Fibroblast of skin of right biceps (primary cell): ENCODE data around the gene DUSP5.
"Not testable (repeated sequence)": the region's sequence is repeated elsewhere in the genome, so short reads cannot be mapped to it uniquely, and the experiment has no call there.

Experiments used
- DNase-seq: peaks from one replicate; pipeline ENCODE4 v3.0.0-alpha.2; 2013

Gene DUSP5, protein sequence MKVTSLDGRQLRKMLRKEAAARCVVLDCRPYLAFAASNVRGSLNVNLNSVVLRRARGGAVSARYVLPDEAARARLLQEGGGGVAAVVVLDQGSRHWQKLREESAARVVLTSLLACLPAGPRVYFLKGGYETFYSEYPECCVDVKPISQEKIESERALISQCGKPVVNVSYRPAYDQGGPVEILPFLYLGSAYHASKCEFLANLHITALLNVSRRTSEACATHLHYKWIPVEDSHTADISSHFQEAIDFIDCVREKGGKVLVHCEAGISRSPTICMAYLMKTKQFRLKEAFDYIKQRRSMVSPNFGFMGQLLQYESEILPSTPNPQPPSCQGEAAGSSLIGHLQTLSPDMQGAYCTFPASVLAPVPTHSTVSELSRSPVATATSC

DNA sequence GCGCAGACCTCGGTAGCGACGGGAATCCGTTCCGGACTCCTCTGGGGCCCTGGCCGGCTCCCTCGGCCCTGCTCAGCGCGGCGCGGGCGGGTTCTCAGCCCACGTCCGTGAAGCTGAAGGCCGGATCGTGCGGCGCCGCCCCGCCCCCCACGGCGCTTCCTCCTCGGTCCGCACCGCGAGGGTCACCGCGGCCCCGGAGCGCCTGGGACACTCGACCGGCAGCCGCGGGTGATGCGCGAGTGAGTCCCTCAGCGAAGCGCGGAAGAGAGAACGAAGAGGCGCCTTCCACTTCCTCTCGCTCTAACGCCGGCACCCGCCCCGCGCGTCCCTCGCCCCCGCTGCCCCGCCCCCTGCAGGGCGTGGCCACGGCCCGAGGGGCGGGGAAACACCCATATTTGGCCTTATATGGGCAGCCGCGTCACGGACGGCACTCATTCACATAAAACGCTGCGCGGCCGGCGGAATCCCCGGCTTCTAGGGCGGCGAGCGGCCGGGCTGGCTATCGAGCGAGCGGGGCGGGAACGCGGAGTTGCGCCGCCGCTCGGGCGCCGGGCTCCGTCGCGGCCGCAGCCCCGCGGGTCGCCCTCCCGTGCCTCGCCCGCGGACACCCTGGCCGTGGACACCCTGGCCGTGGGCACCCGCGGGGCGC is at the start of gene DUSP5:
TSS of gene DUSP5 (plus strand) at position 470 of the 649 bp plus-strand sequence. CDS start 215 bp downstream, outside the sequence.
- peak; percentile 97 for DNase-seq

DNA sequence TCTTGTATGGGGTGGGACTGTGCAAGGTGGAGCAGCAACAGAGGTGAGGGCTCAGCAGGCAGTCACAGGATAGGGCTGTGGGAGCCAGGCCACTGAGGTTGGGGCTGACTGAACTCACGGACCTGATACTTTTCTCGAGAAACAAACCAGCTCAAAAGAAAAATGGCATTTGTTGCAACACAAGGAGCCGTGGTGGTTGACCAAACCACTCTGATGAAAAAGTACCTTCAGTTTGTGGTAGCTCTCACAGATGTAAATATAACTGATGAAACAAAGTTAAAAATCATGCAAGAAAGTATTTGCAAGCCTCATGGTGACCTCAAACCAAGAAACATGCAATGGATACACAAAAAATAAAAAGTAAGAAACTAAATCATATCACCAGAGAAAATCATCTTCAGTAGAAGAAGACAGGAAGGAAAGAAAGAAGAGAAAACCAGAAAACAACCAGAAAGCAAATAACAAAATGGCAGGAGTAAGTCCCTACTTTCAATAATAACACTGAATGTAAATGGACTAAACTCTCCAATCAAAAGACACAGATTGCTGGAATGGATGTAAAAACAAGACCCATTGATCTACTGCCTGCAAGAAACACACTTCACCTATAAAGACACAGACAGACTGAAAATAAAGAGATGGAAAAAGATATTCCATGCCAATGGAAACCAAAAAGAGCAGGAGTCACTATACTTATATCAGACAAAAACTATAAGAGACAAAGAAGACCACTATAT is 48.9 kb upstream of the DUSP5 start:
- no peak for DNase-seq

DNA sequence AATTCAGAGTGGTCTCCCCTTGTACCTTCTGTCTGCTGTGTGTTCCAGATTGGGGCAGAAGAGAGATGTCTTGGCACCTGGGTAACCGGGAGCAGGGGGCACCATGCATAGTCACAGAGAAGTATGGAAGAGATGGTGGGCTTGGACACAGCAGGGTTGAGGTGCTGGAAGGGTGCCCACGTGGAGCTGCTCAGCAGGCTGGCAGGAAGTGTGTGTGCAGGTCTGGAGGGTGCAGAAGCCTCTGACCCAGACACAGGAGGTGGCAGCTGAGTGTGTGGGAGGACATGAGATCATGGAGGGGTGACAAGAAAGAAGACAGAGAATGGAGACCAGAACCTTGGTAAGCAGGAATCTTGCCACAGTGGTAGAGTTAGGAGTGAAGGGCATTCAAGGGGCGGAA is 42.3 kb upstream of the DUSP5 start:
- DNase-seq: no peak

DNA sequence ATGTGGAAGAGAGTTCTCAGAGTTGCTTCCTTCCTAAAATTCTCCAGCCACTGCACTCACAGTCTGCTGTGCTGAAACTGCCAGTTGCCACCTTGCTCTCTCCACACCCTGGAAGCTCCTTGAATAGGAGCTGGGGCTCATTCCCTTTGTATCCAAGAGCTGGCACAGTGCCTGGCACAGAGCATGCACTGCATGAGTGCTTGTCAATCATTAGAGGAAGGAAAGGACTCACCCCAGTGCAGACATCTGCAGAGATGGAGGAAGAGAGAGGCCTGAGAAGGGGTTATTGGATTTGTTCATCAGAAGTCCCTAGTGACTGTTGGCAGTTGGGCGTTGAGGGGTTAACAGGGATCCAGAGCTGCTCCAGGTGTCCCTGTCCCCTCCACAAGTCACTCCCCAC is 41.7 kb upstream of the DUSP5 start:
- DNase-seq: no peak

DNA sequence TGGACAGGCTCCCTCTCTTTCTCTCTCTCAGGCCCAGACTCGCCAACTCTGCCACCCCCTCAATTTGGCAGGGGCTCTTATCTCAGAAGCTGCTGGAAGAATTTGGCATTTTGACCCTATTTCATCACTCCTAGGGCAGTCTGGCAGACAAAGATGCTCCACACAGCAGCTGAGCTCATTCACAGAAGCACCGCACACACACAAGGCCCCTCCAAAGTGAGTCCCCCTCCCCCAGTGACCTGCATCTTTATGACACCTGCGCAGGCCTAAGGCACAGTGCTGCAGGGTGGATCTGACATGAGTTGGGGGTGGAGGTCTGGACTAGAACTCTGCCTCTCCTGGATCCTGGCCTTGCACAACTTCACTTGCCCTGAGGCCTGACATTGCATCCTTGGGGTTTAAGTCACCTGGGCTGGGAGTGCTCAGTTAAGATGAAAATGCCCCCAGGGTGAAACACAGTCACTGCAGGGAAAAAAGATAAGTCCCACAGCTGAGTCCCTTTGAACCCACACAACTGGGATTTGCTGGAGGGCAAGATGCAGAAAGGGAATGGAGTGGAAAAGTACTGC is 41.1 kb upstream of the DUSP5 start:
- no peak for DNase-seq

DNA sequence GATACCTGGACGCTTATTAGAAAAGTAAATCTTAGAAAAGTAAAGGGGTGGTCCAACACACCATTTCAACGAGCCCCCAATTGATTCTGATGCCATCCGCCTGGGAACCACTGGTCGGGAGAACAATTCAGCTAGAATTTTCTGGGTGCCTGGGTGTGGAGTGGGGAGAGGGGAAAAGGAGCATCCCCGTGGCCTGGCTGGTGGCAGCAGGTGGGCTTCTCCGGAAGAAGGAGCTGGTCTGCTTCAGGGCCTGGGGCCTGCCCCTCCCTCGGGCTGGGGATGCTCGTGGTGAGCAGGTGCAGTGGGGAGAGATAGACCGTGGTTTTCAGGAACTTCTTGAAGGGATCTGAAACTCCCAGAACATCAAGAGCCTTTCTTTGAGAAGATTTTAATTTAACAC is 39.9 kb upstream of the DUSP5 start:
- DNase-seq: no peak

DNA sequence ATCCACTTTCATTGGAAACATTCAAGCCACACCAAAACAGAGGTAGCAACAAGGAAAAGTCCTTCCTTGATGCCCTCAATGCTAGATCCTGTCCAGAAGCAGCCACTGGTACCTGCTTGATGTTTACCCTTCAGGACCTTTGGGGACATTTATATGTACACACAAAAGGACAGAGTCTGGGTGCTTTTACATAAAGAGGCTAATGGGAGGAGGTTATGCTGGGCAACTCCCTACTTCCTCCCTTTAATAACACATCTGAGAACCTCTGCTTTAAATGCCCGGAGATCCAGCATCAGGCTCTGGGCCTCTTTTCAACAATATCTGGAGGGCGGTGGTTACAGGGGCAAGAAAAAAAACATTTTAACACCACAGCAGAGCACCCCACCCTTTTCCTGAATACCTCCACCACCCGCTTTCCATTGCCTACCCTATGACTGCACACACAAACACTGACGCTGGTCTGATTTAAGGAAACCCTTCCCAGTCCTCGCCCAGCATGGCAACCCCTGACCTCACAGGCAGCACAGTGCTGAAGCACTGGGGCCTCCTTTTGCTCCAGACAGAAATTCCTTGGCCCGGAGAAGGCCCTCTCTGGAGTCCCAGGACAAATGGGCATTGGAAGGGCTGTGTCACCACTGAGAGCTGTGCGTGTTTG is 39.3 kb upstream of the DUSP5 start:
- DNase-seq: no peak

DNA sequence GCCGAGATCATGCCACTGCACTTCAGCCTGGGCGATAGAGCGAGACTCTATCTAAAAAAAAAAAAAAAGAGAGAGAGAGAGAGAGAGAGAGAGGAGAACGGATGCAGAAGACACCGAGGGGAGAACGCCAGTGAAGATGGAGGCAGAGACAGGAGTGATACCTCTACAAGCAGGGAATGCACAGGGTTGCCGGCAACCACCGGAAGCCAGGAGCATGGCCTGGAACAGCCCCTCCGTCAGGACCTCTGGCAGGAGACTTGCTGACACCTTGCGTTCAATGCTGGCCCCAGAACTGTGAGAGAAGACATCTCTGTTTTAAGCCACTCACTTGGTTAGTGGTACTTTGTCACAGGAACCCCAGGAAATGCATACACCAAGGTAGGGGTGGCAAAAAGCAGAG is 38.1 kb upstream of the DUSP5 start:
- DNase-seq: no peak

DNA sequence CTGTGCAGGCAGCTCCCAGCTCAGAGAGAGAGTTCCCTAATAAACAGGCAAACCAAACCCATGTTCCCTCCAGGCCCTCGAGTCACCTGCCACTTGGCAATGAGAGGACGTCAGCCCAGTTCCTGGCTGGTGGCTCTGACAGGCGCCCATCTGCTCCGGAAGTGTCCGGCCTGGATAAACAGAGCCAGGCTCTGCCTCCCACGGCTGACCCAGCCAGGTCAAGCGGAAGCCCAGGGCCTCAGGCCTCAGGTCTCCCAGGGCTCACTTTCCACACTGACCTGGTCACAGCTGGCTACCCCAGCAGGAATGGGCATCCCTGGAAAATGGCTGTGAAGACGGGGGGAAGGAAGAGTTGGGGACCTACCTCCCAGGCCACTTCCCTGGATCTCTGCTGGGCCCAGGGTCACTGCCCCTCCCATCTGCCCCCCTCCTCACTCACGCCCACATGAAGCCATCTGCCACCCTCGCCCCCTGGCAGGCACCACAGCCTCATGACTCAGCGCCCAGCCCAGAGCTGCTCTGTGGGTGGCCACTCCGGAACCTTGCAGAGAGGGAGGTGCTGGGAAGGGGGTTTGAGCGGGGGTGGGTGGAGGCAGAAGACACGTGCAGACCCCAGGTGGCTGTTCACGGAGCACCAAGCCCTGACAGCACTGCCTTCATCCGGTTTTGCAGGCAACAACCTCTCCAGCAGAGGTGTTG is 37.4 kb upstream of the DUSP5 start:
- peak; percentile 12 for DNase-seq

DNA sequence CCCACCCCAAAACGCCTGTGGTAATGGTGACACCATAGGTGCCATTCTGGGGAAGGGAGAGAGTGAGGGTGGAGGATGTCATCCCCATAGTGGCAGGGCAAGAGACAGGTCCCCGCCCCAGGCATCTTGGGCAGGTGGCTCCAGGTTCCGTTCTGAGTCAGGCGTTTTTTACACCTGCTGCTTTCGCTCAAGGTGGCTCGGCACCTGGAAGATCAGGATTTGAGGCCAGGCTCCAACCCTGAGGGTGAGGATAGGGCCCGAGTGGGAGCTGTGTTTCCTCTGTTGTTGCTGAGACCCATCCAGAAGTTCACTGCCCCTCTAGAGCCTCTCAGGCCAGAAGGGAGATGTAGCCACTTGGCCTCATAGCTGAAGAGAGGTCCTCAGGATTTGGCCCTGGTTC is 36.6 kb upstream of the DUSP5 start:
- DNase-seq: no peak

DNA sequence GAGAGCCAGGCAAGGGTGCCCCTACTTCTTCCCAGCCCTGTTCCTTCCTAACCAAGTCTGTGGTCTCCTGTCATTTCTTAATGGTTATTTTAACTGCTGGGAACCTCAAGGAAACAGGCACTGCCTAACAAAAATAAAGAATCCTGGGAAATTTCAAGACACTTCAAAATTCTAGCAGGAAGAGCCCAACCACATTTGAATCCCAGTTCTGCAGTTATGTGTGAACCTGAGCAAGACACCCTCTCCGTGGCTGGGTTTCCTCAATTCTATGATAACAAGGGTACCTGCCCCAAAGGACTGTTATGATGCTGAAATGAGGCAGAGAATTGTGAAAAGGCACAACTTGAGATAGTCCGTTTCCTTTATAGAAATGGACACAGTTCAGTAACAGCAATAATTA is 36.2 kb upstream of the DUSP5 start:
- peak; percentile 16 for DNase-seq

DNA sequence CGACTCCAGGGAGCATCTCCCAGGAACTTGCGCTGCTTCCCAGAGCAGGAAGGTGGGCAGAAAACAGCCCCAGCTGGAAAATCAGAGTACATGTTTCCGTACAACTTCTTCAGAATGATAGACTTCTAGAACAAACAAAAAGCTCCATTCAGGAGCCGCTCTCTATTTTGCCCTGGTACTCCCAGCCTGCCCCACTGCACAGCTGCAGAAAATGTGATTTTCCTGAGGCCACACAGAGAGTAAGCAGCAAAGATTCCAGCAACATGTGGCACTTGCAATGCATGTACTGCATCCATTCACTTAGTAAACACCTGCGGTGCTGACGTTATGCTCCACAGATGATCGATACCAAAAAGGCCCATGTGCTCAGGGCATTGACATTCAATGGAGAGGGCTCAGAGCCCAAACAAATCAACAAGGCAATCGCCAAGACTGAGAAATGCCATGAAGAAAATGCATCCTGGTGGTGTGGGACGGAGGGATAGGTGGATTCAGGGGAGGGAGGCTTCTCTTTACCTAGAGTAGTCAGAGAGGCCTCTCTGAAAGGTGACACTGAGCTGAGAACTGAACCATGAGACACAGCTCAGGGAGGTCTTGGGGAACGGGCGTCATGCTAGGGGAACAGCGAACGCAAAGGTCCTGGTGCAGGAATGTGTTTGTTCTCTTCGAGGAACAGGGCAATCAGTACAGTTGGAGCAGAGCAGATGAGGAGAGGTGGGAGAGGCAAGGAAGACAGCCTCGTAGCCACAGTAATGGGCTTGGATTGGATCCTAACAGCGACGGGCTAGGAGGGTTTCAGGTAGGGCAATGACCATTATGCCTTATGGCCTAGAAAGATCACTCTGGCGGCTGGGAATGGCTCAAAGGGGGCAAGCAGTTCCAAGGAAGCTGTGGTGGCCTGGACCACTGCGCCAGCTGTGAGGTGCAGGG is 35.3 kb upstream of the DUSP5 start:
- DNase-seq: no peak

DNA sequence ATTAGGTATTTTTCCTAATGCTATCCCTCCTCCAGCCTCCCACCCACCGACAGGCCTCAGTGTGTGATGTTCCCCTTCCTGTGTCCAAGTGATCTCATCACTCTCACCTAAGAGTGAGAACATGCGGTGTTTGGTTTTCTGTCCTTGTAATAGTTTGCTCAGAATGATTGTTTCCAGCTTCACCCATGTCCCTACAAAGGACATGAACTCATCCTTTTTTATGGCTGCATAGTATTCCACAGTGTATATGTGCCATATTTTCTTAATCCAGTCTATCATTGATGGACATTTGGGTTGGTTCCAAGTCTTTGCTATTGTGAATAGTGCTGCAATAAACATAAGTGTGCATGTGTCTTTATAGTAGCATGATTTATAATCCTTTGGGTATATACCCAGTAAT is 29.4 kb upstream of the DUSP5 start:
- DNase-seq: not testable (repeated sequence)

DNA sequence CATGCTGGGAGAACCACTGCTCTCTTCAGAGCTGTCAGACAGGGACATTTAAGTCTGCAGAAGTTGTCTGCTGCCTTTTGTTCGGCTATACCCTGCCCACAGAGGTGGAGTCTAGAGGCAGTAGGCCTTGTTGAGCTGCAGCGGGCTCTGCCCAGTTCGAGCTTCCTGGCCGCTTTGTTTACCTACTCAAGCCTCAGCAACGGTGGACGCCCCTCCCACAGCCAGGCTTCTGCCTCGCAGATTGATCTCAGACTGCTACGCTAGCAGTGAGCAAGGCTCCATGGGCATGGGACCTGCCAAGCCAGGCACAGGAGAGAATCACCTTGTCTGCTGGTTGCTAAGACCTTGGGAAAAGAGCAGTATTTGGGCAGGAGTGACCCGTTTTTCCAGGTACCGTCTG is 27.2 kb upstream of the DUSP5 start:
- not testable (repeated sequence) for DNase-seq

DNA sequence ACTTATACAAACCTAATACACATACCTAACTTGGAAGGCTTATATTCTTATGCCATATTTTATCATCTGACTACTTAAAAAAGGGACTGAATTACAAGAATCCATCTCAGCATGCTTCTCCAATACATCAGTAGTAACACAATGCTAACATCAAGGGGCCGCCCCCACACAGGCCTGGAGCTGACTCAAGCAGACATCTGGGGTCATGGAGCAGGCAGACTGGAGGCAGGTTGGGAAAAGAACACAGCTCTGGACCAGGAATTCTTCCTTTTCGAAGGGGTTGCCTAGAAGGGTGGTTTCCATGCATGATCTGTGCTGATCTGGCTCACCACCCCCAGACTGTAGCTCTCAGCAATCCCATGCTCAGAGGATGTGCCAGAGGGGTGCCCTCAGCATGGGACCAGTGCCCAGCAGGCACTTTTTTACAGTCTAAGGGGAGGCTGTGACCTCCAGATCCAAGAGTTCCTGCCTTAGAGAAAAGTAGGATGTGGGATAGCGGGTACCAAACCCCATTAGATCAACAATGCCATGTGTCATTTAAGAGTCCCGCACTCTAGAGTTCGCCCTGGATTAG is 26.1 kb upstream of the DUSP5 start:
- DNase-seq: peak; percentile 64

DNA sequence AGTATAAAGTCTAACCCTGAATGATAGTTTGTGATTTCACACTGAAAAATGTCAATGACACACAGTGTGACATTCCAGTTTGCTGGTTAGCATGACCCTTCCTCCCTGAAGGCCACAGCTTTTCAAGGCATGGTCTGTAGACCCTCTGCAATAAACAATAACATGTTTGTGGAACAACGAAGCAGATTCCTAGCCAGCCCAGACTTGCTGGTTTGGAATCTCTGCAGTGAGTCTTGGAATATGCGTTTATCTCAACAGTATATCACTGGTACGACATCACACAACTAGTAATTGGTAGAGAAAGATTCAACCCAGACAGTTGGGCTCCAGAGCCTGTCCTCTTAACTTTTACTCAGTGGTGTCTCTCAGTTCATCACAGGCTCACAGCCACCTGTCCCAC is 23.7 kb upstream of the DUSP5 start:
- DNase-seq: no peak

DNA sequence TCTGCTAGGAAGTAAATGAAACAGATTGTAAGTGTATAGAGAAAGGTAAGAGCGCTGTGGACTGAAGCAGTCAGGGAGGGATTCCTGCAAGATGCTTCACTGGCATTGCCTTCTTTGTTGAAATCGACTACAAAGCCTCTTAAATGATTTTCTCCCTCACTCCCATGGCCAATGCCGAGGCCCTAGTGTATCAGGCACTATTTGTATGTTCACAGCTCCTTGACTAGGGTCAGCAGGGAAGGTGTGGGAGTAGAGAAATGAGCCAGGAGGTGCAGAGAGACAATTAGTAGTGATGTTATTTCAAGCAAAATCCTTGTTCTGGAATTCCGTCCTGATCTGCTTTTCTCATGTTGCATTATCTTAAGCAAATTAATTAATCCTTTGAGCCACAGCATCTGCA is 22.9 kb upstream of the DUSP5 start:
- DNase-seq: no peak

DNA sequence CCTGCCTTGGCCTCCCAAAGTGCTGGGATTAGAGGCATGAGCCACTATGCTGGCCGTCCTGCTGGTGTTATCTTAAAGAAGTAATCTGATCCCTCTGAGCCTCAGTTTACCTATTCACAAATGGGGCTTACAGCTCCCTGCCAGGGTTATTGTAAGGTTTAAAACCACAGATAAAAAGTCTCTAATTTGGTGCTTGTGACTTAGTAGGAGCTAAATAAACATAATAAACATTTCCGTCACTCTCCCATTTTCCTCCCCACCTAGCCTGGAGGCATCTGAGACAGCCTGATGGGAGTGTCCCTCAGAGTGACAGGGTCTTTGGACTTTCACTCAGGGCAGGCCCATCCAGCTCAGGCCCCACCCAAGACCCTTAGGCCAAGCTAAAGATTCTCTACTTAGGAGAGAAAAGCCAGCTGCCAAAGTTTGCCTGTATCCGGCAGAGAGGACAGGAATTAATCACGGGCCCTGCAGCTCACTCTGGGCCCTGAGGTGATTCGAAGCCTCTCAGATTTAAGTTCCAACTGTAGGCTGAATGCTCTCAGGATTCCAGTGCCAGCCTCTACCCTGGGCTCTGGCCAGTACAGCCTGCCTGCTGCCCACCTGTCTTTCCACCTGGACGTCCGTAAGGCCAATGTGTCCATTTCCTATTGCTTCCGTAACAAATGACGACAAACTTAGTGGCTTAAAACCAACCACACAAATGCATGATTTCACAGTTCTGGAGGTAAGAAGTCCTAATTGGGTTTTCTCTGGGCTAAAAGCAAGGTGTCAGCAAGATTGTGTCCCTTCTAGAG is 21.8 kb upstream of the DUSP5 start:
- no peak for DNase-seq

DNA sequence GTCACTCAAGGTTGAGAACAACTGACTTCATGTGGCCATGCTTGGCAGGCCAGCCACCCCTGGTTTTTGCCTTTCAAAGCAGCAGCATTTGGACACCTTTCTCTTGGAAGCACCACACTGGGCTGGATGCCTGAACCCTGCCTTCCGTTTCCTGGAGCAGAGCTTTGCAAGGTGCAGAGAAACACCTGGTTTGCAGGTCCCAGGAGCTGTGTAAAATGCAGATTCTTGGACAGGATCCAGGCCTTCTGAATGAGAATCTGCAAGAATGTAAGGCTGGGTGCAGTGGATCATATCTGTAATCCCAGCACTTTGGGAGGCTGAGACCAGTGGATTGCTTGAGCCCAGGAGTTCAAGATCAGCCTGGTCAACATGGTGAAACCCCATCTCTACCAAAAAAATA is 18.0 kb upstream of the DUSP5 start:
- DNase-seq: no peak

DNA sequence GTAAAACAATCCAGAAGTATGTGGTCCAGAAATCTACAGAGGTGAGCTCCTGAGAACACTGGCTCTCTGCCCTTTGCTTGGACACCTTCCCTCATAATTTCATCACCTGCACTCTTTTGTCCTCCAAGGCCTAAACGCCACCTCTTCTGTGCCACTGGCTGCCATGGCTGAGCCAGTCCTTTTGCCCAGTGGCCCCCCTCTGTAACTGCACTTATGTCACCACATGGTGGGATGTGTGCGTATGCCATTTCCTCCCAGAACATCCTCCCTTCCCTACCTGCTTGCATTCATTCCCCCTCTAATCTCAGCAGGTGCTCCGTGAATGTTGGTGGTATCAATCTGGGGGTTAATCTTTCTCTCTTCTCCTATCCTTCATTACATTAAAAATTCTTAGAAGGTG is 17.3 kb upstream of the DUSP5 start:
- no peak for DNase-seq
